ENCODE results near the gene PPP1R12B.
"Not testable (repeated sequence)": the region's sequence is repeated elsewhere in the genome, so short reads cannot be mapped to it uniquely, and the experiment has no call there.

The PPP1R12B gene

DNA sequence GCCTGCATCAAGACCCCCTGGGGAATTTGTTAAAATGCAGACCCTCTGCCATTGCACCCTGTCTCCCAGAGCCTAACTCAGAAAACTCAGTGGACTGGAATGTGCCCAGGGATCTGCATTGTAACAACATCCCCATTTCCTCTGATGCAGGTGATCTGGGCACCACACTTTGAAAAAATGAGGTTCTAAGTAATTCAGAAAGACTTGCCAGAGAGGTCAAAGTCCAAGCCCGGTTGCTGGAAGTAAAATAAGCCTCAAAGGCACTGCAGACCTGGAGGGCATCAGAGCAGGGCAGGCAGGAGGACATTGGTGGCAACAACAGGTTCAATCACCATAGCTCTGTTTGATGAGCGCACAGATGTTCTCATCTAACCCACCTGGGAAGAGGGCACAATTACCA, 271.0 kb downstream of the PPP1R12B start:
- no peak for DNase-seq

DNA sequence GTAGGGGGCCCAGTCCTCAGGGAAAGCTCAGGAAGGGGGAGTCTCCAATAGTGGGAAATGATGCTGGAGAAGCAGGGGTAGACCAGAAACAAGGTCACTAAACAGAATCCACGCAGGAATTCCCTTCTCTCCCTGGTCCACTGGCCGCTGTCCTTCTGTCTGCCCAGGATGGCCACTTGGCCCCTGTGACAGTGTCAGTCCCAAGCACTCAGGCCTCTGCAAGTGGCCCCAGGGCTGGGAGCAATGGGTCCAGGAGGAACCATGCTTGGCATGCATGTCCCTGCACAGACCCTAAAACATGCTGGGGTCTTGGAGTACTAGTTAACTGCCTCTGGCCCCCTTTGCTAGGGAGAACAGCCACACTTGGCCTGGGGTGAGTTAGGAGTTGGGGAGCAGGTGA, 271.5 kb downstream of the PPP1R12B start:
- DNase-seq, result not testable (repeated sequence)

DNA sequence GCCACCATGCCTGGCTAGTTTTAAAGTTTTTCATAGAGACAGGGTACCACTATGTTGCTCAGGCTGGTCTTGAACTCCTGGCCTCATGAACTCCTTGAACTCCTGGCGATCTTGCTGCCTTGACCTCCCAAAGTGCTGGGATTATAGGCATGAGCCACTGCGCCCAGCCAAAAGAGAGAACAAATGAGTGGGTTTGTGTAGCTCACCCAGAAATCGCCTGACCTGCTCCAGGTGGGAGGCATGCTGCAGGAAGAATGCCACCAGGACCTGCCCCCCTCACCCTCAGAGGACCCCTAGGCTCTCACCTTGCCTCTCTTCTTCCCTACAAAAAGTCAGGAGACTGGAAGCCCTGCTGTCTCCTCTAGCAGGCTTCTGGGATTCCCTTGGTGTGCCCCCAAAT, 272.9 kb downstream of the PPP1R12B start:
- DNase-seq, result no peak

DNA sequence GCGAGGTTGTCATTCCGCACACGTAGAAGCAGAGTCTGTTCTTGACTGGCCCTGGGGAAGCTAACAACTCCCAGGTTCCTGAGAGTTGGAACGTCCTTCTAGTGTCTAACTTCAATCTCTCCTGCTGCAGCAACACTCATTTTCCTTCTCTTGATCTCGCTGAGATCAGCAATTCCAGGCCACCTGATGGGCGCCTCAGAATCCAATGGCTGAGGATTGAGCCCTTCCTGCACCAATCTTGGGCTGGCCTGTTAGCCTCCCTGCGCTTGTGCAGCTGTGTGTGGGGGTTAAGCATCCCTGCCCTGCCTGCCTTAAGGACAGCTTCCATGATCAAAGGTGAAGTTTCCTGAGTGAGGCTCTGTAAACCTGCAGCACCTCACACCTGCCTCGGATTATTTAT, 273.9 kb downstream of the PPP1R12B start:
- no peak for DNase-seq

DNA sequence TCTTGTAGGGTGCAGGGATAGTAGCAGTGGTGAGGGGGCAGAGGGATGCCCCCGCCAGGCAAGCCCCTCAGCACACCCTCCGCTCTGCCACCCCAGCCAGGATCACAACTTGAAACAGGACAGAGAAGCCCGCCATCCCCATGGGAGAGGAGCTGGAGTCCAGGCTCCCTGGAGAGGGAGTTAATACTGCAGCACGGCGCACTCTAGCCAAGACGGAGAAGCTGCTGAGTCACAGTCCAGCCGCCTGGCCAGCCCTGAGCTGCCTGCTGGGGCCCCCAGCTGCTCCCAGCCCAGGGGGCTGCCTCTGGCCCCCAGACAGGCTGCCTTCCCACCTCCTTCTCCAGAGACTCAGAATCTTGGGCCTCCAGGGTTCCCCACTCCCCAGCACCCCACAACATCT, 274.6 kb downstream of the PPP1R12B start:
- DNase-seq, result no peak

DNA sequence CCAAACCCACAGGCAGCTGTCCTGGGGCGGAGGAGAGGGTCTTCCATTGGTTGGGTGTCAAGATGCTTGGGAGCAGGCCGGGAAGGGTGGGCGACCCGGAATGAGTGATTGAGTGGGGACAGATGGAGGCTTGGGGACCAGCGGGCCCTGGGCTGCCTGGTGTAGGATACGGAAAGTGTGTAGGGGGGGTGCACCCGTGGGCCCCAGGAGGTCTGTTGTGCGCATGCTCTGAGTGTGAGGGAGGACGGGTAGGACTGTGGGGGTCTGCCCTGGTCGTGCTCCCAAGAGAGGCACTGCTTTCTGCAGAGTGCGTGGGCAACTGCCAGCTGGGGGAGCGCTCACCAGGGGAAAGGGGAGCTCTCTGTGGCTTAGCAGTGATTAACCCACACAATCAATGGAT, 275.0 kb downstream of the PPP1R12B start:
- DNase-seq, result not testable (repeated sequence)

DNA sequence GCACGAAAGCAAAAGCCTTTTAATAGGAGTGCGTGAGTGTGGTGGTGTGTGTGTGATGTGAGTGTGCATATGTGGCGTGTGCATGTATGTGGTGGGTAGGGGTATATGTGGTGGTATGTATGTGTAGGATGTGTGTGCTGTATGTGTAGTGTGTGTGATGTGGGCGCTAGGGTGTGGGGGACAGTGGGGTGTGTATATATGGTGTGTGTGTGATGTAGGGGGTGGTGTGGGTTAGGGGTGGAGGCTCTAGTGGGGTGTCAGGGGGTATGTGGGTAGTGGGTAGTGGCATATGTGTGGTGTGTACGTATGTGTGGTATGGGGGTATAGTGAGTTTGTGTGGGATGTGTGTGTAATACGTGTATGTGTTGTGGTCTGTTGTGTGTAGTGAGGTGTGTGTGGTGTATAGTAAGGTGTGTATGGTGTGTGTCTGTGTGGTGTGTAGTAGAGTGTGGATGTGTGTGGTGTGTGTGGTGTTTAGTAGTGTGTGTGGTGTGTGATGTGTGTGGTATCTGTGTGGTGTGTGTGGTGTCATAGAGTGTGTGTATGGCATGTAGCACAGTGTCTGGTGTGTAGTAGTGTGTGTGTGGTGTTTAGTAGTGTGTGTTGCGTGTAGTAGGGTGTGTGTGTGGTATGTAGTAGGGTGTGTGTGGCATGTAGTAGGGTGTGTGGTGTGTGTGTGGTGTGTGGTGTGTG, 275.7 kb downstream of the PPP1R12B start:
- no peak for DNase-seq

DNA sequence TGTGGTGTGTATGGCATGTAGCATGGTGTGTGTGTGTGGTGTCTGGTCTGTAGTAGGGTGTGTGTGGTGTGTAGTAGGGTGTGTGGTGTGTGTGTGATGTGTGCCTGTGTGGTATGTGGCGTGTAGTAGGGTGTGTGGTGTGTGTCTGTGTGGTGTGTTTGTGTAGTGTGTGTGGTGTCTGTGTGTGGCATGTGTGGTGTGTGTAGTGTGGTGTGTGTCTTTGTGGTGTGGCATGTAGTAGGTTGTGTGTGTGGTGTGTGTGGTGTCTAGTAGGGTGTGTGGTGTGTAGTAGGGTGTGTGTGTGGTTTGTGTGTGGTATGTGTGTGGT, 276.2 kb downstream of the PPP1R12B start:
- DNase-seq, result no peak

DNA sequence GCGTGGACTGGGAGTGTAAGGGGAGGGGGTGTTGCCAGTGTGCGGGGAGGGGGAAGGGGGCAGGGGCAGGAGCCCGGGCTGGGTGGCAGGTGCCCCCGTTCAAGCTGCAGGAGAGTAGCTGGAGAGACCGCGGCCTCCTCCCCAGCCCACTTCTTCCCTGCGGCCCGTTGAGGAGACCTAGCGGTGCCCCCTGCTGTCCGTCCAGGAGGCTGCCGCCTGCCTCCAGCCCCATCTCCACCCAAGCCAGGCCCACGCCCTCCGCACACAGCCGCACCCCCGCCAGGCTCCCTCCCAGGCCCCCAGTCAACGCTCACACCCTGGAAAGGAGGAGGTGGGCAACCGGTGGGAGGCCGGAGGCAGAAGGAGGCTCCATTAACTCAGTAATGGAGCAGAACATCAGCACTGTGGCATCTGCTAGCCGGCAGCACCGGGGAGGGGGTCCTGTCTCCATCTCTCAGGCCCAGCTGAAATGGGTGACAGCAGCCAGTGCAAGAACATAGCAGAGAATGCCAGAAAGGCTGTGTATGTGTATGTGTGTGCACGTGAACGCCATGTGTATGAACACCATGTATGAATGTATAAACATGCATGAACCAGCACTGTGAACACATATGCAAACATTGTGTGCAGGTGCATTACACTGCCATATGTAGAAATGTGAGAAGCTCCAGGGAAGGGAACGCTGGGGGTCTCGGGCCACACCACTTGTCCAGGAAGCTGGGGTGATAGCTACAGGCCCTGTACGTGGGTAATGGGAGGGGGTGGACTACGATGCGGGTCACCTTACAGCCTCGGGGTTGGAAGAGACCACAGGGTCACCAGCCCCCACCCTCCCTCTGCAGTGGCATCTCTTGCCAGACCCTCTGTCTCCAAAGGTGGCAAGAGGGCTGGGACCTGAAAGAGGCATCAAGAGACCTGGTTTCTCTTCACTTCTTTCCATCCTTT, 277.2 kb downstream of the PPP1R12B start:
- peak; percentile 61 for DNase-seq

DNA sequence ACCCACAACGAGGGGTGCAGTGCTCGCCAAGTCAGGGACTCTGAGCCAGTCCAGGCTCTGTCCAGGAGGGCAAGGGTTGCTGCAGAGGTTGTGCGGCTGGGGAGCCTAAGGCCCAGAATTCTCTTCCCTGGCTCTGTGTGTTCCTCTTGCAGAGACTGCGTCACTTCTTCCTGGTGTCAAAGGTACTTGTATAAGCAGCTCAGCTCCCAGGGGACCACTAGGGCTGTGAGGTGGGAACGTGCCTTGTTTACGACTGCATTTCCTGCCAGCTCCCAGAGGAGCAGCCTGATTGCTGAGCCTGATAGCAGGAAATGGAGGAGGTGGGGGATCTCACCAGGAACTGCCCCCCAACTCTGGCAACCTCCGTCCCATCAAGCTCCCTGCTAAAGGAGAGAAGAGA, 278.5 kb downstream of the PPP1R12B start:
- not testable (repeated sequence) for DNase-seq

DNA sequence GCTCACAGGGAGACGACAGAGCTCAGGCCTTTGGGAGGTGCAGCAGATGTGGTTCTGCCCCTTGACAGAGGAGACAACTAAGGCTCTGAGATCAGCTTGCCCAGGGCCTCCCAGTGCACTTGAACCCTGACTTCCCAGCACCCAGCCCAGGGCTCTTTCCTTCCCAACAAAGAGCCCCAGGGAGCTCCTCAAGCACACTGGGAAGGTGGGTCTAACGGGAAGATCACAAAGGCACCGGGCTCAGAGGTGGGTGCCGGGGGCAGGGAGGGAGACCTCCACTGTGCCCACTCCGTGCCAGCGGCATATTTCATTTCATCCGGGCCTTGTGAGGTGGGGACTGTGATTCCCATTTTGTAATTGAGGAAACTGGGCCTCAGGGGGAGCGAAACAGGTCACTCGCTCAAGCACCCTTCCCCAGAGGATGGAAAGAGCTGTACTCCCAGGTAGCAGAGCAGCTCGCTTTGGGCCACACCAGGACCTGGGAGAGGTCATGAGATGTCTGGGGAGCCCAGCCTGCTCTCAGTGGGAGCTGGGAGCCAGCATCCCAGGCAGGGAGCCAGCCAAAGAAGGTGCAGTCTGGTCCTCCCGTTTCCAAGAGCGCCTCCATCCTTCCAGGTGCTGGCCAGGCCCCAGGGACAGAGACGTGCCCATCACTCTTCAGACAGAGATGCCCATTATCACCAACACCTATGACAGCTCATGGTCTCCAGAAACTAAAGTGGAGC, 279.5 kb downstream of the PPP1R12B start:
- DNase-seq, result no peak

DNA sequence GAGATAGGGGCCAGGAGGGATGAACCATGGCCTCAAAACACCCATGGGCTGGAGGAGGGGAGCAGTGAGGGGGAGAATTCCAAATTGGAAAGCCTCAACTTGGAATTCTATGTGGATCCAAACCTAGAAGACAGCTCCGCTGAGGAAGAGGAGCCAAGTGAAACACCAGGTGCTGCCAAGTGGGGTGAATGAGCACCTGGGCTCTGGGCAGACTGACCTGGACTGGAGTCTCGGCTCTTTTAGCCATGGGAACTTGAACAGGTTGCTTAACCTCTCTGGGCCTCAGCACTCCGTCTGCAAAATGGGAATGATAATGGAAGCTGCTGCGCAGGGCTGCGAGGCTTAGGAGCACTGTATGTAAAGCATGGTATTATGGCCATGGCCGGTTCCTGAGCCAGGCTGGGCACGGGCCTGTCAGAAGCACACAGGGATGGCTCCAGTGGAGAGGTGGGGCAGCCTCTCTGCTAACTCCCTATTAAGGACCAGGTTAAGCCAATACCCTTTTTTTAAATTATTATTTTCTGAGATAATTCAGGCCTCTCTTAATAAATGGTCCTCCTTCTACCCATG, 280.2 kb downstream of the PPP1R12B start:
- DNase-seq, result no peak

DNA sequence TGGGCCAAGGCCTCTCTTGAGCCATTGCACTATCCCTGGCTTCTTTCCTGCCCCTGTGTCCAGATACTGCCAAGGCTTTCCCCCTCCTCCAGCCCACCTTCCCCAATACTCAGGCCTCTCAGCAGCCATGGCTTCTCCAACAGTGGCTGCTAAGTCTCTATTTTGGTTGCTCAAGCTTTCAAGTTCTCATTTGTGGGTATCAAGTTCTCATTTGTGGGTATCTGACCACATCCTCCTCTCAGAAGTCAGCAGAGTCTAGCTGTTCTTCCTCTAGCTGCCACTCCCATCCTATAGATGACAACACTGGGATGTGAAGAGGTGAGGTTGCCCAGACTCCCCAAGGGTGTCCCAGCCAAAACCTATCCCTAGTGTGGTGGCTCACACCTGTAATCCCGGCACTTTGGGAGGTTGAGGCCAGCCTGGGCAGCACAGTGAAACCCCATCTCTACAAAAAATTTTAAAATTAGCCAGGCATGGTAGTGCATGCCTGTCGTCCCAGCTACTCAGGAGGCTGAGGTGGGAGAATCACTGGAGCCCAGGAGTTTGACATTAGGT, 280.8 kb downstream of the PPP1R12B start:
- peak; percentile 25 for DNase-seq

DNA sequence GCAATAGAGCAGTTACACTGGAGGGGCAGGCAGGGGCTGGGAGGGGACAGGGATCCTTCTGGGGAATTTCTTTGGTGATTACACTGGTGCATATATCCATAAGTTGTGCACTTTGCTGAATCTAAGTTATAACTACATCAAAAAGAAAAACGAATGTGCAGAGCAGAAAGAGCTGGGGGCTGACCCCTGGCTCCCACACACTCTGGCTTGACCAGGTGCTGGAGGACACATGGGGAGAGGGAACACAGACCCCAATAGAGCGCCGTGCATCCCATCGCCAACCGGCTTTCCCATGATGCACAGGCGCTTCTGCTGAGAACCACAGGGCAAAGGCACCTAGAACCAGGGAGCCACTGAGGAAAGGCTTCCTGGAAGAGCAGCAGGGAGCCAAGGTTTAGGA, 281.6 kb downstream of the PPP1R12B start:
- not testable (repeated sequence) for DNase-seq

DNA sequence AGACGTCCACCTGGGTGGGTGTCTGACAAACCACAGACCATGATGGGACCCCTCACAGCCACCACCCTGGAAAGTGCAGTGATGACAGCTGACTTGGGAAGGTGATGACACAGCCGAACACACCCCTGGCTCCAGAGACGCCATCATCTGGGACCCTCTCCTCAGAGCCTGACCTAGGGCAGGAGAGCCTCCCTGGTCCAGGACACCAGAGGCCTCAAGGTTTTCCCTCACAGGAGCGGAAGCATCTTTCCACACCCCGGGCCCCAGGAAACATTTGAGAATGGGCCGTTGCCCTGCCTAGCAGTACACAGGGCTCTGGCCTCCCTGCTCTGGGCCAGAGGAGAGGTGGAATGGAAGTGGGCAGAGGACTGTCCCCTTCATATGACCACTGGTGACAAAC, 282.0 kb downstream of the PPP1R12B start:
- no peak for DNase-seq

DNA sequence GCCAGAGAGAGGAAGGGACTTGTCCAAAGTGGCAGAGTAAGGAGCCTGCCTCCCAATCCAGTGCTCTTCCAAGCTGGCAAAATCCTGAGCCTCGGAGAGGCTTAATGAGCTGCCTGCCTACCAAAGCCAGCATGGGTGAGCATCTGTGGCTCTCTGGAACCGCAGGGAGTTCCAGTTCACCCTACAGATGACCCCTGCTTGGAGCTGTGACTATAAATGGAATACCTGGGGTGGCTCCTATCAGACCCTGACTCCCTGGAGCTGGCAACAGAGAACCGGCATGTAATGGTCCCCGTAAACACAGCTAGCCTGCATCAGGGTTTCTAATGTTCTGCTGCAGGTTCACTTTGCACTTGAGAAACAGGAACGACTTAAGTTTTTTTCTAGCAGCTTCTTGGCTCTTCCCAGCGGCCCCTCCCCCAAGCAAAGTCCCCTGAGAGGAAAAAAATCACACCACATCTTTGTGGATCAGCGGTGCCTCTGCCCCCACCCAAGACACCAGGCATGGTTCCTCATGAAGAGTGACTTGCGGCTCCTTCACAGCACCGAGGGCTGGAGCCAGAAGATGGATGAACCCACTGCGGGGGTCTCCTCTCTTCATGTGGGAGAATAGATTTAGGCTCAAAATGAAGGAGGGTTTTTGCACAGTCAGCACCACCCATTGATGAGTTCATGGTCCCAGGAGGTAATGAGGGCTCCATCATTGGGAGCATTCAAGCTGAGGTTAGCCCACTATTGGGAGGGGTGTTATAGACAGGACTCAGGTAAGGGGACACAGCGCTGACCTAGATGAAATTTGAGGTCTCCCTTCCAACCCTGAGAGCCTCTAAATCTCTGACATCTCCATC, 282.8 kb downstream of the PPP1R12B start:
- no peak for DNase-seq

DNA sequence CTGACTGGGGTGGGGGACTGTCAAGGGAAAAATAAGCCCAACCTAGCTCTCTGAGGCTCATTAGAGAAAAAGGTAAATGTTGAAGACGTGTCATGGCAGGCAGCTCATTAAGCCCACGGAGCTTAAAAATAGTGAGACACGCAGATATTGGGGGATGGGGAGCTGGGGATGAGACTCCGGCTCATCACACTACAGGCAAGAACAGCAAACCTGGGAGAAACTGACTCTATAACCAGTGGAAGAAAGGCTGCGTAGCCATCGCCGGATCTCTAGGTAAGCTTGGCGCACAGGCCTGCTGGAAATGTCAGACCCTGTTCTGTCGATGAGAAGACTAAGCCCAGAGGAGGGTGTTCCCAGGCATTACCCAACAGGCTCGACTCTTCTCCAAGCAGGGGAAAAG, 283.7 kb downstream of the PPP1R12B start:
- DNase-seq, result no peak

DNA sequence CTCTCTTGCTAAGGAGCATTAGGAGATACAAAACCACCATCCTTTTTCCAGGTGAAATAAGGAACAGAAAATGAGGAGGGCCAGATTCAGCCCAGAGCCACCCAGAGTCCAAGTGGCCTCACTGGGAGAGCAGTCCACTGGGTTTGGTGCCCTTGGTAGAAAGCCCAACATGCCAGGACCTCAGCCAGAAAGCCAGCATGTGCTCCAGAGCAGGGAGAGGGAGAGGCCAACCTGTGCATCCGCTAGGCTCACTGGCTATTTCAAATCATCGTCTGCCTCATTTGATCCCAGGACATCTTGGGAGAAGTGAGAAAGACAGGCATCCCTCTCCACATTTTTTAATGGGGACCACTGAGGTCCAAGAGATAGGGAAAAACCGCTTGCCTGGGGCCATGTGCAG, 287.7 kb downstream of the PPP1R12B start:
- DNase-seq, result not testable (repeated sequence)

DNA sequence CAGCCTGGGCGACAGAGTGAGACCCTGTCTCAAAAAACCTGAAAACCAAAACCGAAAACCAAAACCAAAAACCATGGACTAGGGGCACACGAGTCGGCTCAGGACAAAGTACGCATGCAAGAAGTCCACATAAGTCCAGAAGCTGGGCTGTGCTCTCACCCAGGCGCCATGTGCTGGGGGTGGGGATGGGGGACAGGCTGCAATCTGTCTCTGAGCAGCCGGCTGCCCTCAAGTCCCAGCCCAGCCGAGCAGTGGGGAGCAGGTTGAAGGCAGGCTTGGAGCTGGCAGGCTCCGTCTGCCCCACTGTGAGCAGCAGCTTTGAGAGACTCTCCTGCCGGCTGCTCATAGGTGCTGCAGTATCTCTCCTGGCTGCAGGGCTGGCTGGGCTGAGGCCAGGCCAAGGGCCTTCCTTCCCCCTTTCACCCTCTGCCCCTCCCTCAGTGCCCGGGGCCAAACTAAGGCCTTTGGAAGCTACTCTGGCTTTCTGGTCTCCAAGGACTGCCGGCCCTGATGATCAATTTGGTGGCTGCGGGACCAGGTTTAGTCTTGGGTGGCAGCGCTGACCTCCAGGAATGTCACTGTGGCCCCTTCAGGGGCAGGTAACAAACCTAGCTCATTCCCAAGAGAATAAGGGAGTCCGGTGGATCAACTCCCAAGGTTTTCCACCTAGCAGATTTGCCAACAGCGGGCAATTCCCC, 289.0 kb downstream of the PPP1R12B start:
- DNase-seq, result not testable (repeated sequence)

DNA sequence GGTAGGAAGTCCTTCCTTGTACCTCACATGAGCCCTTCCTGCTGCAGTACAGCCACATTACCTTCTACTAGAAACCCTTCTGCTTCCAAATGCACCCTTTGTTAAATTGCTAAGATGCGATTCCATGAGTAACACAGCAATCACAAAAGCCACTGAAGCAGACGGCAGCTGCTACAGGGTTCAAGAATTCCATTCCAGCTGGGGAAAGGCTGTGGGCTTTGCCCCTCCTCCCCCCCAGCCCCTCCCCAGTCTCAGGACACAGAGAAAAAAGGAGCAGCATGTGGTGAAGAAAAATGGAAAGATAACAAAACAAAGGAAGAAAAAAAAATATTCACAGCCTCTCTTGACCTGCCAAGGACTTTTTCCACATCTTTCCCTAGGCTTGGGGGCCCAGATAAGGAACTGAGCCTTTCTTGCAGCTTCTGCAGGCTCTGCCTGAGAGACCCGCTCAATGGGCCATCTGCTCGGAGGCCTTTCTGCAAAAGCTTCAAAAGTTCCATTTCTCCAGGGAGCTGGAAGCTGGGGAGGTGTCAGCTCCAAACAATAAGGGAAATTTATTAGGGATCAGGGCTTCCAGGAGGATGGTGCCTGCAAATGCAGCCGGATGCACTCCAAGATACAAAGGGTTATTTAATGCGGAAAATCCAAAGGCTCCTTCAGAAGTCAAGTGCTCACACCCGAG, 289.7 kb downstream of the PPP1R12B start:
- DNase-seq, result no peak
